Activated B cell treated with CpG ODN at 0.5 μM for 24 hours (primary cell): ENCODE data around the gene MAG. TPM values are rescaled to one million over a fixed set of nuclear protein-coding genes. Genes with fewer than 3 reads are reported as not detected.

ENCODE experiments used
- ATAC-seq: fragments of 200-7000 bp; cut with Tn5 transposase; one replicate; pipeline ENCODE4 v1.10.0; 2021; ENCODE audit warnings: low read depth, mild to moderate bottlenecking, moderate library complexity
- CTCF ChIA-PET: fragments of 350-600 bp; sonication (Branson Sonifier 250); formaldehyde crosslinking; loops from one replicate; lab custom pipeline; 2021; ENCODE audit warnings: antibody characterized with exemption; lab: Charles Lee
- POLR2A ChIA-PET: fragments of 350-600 bp; sonication (Branson Sonifier 250); formaldehyde crosslinking; loops from one replicate; lab custom pipeline; 2021; ENCODE audit warnings: antibody characterized with exemption; lab: Charles Lee
- DNase-seq: peaks from one replicate; pipeline ENCODE4 v3.0.0; 2022
- H3K27ac Mint-ChIP-seq: one replicate; pipeline ENCODE4 v1.8.0; 2020; ENCODE audit warnings: mixed read lengths
- H3K27me3 Mint-ChIP-seq: one replicate; pipeline ENCODE4 v1.8.0; 2021; ENCODE audit warnings: mixed read lengths
- H3K36me3 Mint-ChIP-seq: one replicate; pipeline ENCODE4 v1.8.0; 2021; ENCODE audit warnings: low read depth, mixed read lengths
- H3K4me1 Mint-ChIP-seq: one replicate; pipeline ENCODE4 v1.8.0; 2021; ENCODE audit warnings: mixed read lengths
- H3K4me3 Mint-ChIP-seq: one replicate; pipeline ENCODE4 v1.8.0; 2020; ENCODE audit warnings: mild to moderate bottlenecking, mixed read lengths
- H3K9me3 Mint-ChIP-seq: one replicate; pipeline ENCODE4 v1.8.0; 2020; ENCODE audit warnings: mixed read lengths
- intact Hi-C: fragments of 100-400 bp; cut with micrococcal nuclease; formaldehyde crosslinking; loops from one replicate; pipeline ENCODE4 v1.15.1; 2024
- total RNA-seq: library from RNA; stranded (reverse); gene quantifications from 2 replicates; pipeline ENCODE4 v1.2.3, GENCODE V29; 2022
- TF ChIP-seq, protein P1 (sequence below): fragments of 200-600 bp; IDR thresholded peaks from one replicate; pipeline ENCODE4 v1.8.0; 2022; ENCODE audit warnings: antibody characterized with exemption, mild to moderate bottlenecking

Gene MAG
- total RNA-seq, 1 donor from 2014 or later: 0.31 TPM

DNA sequence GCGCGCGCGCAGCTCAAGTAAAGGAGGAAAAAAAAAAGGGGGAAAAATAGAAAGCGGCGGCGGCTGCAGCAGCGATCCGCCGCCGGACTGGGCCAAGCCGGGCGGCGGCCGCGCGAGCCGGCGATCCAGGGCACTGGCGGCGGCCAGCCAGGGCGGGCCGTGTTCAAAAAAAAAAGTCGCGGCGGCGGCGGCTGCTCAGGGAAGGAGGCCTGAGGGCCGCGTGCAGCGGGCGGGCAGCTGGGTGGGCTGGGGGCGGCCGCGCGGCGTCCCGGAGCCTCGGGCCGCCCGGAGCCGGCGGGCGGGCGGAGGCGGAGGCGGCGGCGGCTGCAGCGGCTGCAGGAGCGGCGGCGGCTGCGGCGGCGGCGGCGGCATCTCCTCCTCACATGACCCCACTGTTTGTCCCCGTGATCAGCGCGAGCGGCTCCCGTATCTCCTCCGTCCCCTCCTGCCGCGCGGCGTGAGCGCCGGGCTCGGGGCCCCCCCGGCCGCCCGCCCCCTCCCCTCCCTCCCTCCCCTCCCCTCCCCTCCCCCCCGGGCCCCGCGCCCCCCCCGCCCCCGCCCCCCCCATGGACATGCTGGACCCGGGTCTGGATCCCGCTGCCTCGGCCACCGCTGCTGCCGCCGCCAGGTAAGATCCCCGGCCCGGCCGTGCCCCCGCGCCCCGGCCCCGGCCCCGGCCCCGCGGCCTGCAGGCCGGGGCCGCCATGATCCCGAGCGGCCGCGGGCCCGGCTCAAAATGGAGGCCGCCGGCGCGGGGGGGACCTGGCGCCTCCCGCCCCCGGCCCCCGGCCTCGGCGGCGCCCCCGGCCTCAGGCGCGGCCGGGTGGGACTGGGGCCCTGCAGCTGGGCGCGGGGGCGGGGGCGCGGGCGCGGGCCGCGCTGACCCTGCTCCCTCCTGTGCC lies 23.2 kb upstream of the MAG start, which contains the start of gene USF2:
USF2 (plus strand) TSS at position 427 of the 902 bp plus-strand sequence; CDS start at position 567, 140 bp downstream.
- TF ChIP-seq, protein P1, sequence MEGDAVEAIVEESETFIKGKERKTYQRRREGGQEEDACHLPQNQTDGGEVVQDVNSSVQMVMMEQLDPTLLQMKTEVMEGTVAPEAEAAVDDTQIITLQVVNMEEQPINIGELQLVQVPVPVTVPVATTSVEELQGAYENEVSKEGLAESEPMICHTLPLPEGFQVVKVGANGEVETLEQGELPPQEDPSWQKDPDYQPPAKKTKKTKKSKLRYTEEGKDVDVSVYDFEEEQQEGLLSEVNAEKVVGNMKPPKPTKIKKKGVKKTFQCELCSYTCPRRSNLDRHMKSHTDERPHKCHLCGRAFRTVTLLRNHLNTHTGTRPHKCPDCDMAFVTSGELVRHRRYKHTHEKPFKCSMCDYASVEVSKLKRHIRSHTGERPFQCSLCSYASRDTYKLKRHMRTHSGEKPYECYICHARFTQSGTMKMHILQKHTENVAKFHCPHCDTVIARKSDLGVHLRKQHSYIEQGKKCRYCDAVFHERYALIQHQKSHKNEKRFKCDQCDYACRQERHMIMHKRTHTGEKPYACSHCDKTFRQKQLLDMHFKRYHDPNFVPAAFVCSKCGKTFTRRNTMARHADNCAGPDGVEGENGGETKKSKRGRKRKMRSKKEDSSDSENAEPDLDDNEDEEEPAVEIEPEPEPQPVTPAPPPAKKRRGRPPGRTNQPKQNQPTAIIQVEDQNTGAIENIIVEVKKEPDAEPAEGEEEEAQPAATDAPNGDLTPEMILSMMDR: no peak
- peak within 1 kb of the TSS; percentile 94 for H3K27ac Mint-ChIP-seq
- DNase-seq (peak; percentile 66), ATAC-seq (peak; percentile 16)
- intact Hi-C loops: loop anchor here (1.0 to 5.0 kb wide), 9 partner anchors 20 to 227 kb away; partner anchors contain the start of genes FFAR1 and FXYD7
- H3K9me3 Mint-ChIP-seq: no peaks in the 10 kb centered on the region
- peaks cover 66% of the 10 kb centered on the region for H3K4me1 Mint-ChIP-seq
- peak within 1 kb of the TSS; percentile 94 for H3K4me3 Mint-ChIP-seq
- H3K27me3 Mint-ChIP-seq: no peaks in the 10 kb centered on the region
- H3K36me3 Mint-ChIP-seq: peaks cover 52% of the 10 kb centered on the region
- ChIA-PET POLR2A (interaction anchor here (0.6 to 4.7 kb wide), 23 partner anchors 10 to 379 kb away, joined by 3 to 61 read pairs (median 4); partner anchors contain the start of genes CD22, FFAR1, FXYD3 and FXYD5), CTCF (interaction anchor here (1.0 to 3.0 kb wide), 7 partner anchors 27 to 226 kb away, joined by 3 to 9 read pairs (median 5); partner anchors contain the start of gene FFAR1)

DNA sequence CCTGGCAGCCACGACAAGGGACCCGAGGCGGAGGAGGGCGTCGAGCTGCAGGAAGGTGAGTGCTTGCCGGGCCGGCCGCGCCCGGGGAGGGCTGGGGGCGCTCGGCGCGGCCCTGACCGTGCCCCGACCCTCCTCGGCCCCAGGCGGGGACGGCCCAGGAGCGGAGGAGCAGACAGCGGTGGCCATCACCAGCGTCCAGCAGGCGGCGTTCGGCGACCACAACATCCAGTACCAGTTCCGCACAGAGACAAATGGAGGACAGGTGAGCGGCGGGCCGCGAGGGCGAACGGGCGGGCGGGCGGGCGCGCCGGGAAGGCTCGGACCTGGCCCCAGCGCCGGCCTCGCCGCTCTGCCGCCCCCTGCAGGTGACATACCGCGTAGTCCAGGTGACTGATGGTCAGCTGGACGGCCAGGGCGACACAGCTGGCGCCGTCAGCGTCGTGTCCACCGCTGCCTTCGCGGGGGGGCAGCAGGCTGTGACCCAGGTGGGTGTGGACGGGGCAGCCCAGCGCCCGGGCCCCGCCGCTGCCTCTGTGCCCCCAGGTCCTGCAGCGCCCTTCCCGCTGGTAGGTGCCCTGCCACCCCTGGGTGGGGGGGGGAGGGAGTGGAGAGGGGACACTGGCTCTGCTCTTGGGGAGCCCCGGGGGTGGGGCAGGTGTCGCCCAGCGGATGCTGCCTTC lies 22.4 kb upstream of the MAG start:
- Mint-ChIP-seq H3K36me3 (peaks cover 55% of the 10 kb centered on the region), H3K4me3 (peak overlapping the region; percentile 66), H3K27me3 (no peaks in the 10 kb centered on the region), H3K9me3 (no peaks in the 10 kb centered on the region), H3K4me1 (peaks cover 61% of the 10 kb centered on the region), H3K27ac (peak overlapping the region; percentile 12)
- TF ChIP-seq, protein P1: no peak
- DNase-seq: peak; percentile 81
- ChIA-PET CTCF (interaction anchor here (1.0 to 3.0 kb wide), 7 partner anchors 26 to 226 kb away, joined by 3 to 9 read pairs (median 5); partner anchors contain the start of gene FFAR1), POLR2A (interaction anchor here (0.8 to 4.7 kb wide), 12 partner anchors 9 to 199 kb away, joined by 3 to 61 read pairs (median 4); partner anchors contain the start of genes CD22, FFAR1 and HAMP)
- peak; percentile 70 for ATAC-seq
- intact Hi-C loops: loop anchor here (1.0 to 5.0 kb wide), 9 partner anchors 21 to 226 kb away; partner anchors contain the start of genes FFAR1 and FXYD7

GRCh38 chr19:35270381-35270811 lies 21.6 kb upstream of the MAG start:
- Mint-ChIP-seq H3K27ac (peak overlapping the region; percentile 12), H3K27me3 (no peaks in the 10 kb centered on the region), H3K4me3 (peak overlapping the region; percentile 58), H3K9me3 (no peaks in the 10 kb centered on the region), H3K36me3 (peaks cover 61% of the 10 kb centered on the region), H3K4me1 (peaks cover 53% of the 10 kb centered on the region)
- TF ChIP-seq, protein P1: no peak
- ATAC-seq (no peak), DNase-seq (no peak)
- intact Hi-C loops: no loop called here
- CTCF ChIA-PET: interaction anchor here (1.9 kb wide), 1 partner anchor 25 kb away, joined by 4 read pairs; no protein-coding TSS in a partner anchor
- POLR2A ChIA-PET: interaction anchor here (0.6 to 4.7 kb wide), 8 partner anchors 10 to 203 kb away, joined by 3 to 61 read pairs (median 5); partner anchors contain the start of genes CD22 and FFAR1

DNA sequence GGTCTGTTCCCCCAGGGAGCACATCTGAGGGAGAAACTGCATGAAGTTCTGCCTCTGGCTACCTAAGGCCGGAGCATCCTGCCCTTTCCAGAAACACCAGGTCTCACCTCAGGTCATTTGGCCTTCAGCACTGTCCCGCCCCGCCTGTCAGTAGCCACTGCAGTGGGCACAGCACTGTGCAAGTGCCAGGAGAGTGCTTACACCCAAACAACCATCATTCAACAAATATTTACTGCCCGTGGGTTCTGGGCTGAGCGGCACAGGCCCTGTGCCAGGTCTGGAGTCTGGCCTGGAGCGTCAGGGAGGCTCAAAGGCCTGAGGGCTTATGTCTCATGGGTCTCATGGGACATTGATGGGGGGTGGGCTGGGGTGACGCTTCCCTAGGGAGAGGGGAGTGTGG lies 20.4 kb upstream of the MAG start:
- H3K4me3 Mint-ChIP-seq: peak overlapping the region; percentile 33
- peaks cover 60% of the 10 kb centered on the region for H3K36me3 Mint-ChIP-seq
- H3K27me3 Mint-ChIP-seq: no peaks in the 10 kb centered on the region
- ATAC-seq (no peak), DNase-seq (no peak)
- CTCF ChIA-PET: interaction anchor here (1.2 kb wide), 1 partner anchor 53 kb away, joined by 3 read pairs; no protein-coding TSS in a partner anchor
- POLR2A ChIA-PET: interaction anchor here (0.6 to 2.7 kb wide), 8 partner anchors 10 to 223 kb away, joined by 3 to 11 read pairs (median 6); partner anchors contain the start of genes CD22 and HAMP
- no peaks in the 10 kb centered on the region for H3K9me3 Mint-ChIP-seq
- intact Hi-C loops: no loop called here
- peaks cover 42% of the 10 kb centered on the region for H3K4me1 Mint-ChIP-seq
- peak overlapping the region; percentile 70 for H3K27ac Mint-ChIP-seq
- TF ChIP-seq, protein P1: no peak
